NB4 (cell line): ENCODE measurements around the gene MAPK14.

Source experiments
- CTCF ChIP-seq: IDR thresholded peaks from one replicate; pipeline ENCODE4 v1.5.1; 2012; ENCODE audit warnings: low read depth, low read length
- MYC ChIP-seq: IDR thresholded peaks from 2 replicates; pipeline ENCODE4 v1.6.1; 2011; ENCODE audit warnings: low read depth, low read length

GRCh38 chr6:35993150-35993549, 34.5 kb upstream of the MAPK14 start:
- TF ChIP-seq MYC (no peak), CTCF (no peak)
